Calu3 (cell line): ENCODE measurements around the gene ACP5. TPM values are rescaled to one million over a fixed set of nuclear protein-coding genes. Genes with fewer than 3 reads are reported as not detected.

Experiments used
- BruUV-seq: library from RNA; stranded (reverse); fragments of 400-500 nt; replicated peaks from 2 replicates; lab custom pipeline; 2021; lab: Mats Ljungman, UMichigan
- CTCF ChIA-PET: fragments of 300-600 bp; sonication (Branson Sonifier 250); formaldehyde crosslinking; loops from one replicate; lab custom pipeline; 2022; ENCODE audit warnings: antibody characterized with exemption; lab: Charles Lee
- DNase-seq: peaks from one replicate; pipeline ENCODE4 v3.0.0; 2022
- H3K27ac Mint-ChIP-seq: one replicate; pipeline ENCODE4 v1.8.0; 2022; ENCODE audit warnings: mixed read lengths; ENCODE audit not compliant: unreplicated experiment
- H3K27me3 Mint-ChIP-seq: one replicate; pipeline ENCODE4 v1.8.0; 2022; ENCODE audit warnings: mixed read lengths; ENCODE audit not compliant: unreplicated experiment
- H3K36me3 Mint-ChIP-seq: one replicate; pipeline ENCODE4 v1.8.0; 2022; ENCODE audit warnings: mild to moderate bottlenecking, moderate library complexity, mixed read lengths; ENCODE audit not compliant: insufficient read depth, unreplicated experiment
- H3K4me1 Mint-ChIP-seq: one replicate; pipeline ENCODE4 v1.8.0; 2022; ENCODE audit warnings: mild to moderate bottlenecking, low read depth, mixed read lengths; ENCODE audit not compliant: unreplicated experiment
- H3K4me3 Mint-ChIP-seq: one replicate; pipeline ENCODE4 v1.8.0; 2022; ENCODE audit warnings: mild to moderate bottlenecking, low read depth, moderate library complexity, mixed read lengths; ENCODE audit not compliant: unreplicated experiment
- H3K9me3 Mint-ChIP-seq: one replicate; pipeline ENCODE4 v1.8.0; 2022; ENCODE audit warnings: low read depth, mixed read lengths; ENCODE audit not compliant: unreplicated experiment
- intact Hi-C: fragments of 100-400 bp; cut with micrococcal nuclease; formaldehyde crosslinking; loops from one replicate; pipeline ENCODE4 v1.10.0; 2022; ENCODE audit not compliant: unreplicated experiment
- total RNA-seq: library from RNA; stranded (reverse); gene quantifications from 2 replicates; pipeline ENCODE4 v1.2.3, GENCODE V29; 2022
- TF ChIP-seq, protein P1 (sequence below): fragments of 200-600 bp; IDR thresholded peaks from one replicate; pipeline ENCODE4 v1.8.0; 2022; ENCODE audit warnings: antibody characterized with exemption; ENCODE audit not compliant: unreplicated experiment

ACP5 gene
- total RNA-seq, 1 experiment from 2014 or later = 0.94 TPM

DNA sequence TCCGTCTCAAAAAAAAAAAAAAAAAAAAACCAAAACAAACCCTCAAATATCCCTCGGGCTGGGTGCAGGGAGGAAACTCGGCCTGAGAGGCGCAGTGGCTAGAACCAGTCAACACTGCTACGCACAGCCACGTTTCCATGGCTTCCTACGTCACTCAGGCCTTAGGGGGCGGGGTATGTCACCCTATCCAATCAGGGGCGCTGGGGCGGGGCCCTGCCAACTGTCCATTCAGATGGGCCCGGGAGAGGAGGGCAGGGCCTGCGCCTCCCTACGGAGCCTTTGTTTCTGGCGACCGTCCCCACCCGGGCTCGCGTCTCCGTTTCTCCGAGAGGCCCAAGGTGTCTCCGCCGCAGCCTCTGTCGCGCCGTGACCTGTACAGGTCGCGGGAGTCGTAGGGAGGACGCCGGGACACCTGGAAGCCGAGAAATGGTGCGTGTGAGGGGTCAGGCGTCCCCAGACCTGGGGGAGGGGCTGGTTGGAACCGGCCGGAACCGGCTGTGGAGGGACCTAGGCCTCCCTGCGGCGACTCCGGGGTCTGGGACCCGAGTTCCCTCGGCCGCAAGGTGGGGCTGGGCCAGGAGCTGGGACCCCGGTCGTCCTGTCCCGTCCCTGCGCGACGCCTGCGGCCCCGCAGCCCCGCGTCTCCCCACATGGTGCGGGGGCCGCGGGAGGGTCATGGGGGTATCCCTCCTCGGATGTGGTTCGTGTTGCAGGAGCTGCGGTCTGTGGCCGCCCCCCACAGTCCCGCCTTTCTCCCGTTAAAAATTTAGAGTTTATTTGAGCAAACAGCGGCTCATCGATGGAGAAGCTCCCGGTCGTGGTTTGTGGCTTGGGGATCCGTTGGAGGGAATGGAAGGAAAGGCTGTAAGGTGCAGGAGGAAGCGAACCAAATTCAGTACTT is 20.0 kb upstream of the ACP5 start, which contains the start of gene ZNF627:
TSS of gene ZNF627 (plus strand) at position 282 of the 901 bp plus-strand sequence. CDS start at position 427, 145 bp downstream.
- BruUV-seq = no TSS peak
- H3K36me3 Mint-ChIP-seq = peaks cover 43% of the 10 kb centered on the region
- intact Hi-C loops = no loop called here
- H3K27ac Mint-ChIP-seq = peak within 1 kb of the TSS; percentile 41
- H3K27me3 Mint-ChIP-seq = no peaks in the 10 kb centered on the region
- H3K4me1 Mint-ChIP-seq = no peaks in the 10 kb centered on the region
- DNase-seq = peak; percentile 96
- peak within 1 kb of the TSS; percentile 85 for H3K4me3 Mint-ChIP-seq
- CTCF ChIA-PET = interaction anchor here (0.6 kb wide), 1 partner anchor 303 kb away, joined by 3 read pairs; no protein-coding TSS in a partner anchor
- peaks cover 5% of the 10 kb centered on the region for H3K9me3 Mint-ChIP-seq
- TF ChIP-seq, protein P1, sequence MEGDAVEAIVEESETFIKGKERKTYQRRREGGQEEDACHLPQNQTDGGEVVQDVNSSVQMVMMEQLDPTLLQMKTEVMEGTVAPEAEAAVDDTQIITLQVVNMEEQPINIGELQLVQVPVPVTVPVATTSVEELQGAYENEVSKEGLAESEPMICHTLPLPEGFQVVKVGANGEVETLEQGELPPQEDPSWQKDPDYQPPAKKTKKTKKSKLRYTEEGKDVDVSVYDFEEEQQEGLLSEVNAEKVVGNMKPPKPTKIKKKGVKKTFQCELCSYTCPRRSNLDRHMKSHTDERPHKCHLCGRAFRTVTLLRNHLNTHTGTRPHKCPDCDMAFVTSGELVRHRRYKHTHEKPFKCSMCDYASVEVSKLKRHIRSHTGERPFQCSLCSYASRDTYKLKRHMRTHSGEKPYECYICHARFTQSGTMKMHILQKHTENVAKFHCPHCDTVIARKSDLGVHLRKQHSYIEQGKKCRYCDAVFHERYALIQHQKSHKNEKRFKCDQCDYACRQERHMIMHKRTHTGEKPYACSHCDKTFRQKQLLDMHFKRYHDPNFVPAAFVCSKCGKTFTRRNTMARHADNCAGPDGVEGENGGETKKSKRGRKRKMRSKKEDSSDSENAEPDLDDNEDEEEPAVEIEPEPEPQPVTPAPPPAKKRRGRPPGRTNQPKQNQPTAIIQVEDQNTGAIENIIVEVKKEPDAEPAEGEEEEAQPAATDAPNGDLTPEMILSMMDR = no peak

DNA sequence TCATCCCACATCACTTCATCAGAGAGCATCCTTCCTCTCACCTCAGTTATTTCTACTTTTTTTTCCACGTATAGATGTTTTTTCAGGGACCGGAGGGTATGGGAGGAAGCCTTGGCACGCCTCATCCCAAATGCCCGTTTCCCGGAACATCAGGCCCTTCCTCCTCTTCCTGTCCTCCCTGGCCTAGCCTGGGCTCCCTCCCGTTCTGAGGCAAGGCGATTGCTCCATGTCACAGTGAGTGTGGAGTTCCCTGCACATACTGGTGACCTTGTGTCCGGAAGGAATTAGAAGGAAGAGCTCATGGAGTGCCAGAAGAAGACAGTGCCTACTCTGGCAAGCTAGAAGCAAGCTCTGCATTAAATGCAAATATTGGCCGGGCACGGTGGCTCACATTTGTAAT is 18.7 kb upstream of the ACP5 start:
- Mint-ChIP-seq H3K36me3 (peaks cover 30% of the 10 kb centered on the region), H3K4me3 (peak overlapping the region; percentile 85), H3K4me1 (no peaks in the 10 kb centered on the region), H3K27me3 (no peaks in the 10 kb centered on the region), H3K27ac (no peak overlapping the region), H3K9me3 (no peaks in the 10 kb centered on the region)
- no TSS peak for BruUV-seq
- TF ChIP-seq, protein P1 = no peak
- no peak for DNase-seq
- intact Hi-C loops = no loop called here
- CTCF ChIA-PET = no interaction called here

DNA sequence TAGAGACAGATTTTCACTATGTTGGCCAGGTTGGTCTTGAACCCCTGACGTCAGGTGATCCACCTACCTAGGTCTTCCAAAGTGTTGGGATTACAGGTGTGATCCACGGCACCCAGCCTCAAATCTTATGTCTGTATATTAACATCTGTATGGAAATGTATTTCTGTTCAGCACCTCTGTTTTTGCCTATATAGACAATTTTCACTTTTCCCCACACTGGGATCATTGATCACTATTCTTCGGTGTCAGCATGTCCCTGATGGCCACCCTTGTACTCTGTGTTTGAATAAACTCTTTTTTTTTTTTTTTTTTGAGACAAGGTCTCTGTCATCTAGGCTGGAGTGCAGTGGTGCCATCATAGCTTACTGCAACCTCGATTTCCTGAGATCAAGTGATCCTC is 16.6 kb upstream of the ACP5 start:
- no peak for DNase-seq
- Mint-ChIP-seq H3K27me3 (no peaks in the 10 kb centered on the region), H3K36me3 (peaks cover 21% of the 10 kb centered on the region), H3K4me3 (no peak overlapping the region), H3K9me3 (no peaks in the 10 kb centered on the region), H3K27ac (no peak overlapping the region), H3K4me1 (no peaks in the 10 kb centered on the region)
- TF ChIP-seq, protein P1 = no peak
- intact Hi-C loops = no loop called here
- CTCF ChIA-PET = interaction anchor here (0.6 to 0.7 kb wide), 2 partner anchors 49 to 145 kb away, joined by 3 to 4 read pairs; no protein-coding TSS in a partner anchor
- BruUV-seq = no TSS peak

DNA sequence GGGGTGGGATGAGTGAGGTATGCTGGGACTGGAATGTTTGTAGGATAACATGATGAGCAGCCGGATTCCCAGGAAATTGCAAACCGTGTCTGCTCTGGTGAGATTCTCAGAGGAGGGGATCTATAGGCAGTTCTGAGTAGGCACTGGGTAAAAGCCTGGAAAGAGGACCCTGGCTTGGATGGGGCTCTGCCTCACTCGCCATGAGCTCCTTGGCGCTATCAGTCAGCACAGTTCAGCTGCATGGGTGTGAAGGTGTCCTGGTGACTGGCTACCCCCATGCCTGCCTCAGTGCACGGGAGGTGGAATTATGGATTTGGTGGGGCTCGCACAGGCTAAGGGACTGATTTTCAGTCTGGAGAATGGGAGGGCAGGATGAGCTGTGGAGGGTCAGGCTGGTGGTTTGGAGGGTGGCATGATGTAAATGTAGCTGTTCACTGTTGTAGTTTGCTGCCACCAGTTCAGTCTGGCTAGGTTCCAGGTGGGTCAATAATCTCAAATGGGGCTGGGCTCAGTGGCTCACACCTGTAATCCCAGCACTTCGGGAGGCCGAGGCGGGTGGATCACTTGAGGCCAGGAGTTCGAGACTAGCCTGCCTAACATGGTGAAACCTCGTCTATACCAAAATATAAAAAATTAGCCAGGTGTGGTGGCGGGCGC is 10.7 kb upstream of the ACP5 start:
- H3K4me1 Mint-ChIP-seq = peaks cover 11% of the 10 kb centered on the region
- BruUV-seq = no TSS peak
- H3K27me3 Mint-ChIP-seq = no peaks in the 10 kb centered on the region
- TF ChIP-seq, protein P1 = no peak
- H3K27ac Mint-ChIP-seq = no peak overlapping the region
- intact Hi-C loops = no loop called here
- H3K9me3 Mint-ChIP-seq = no peaks in the 10 kb centered on the region
- peak; percentile 4 for DNase-seq
- H3K4me3 Mint-ChIP-seq = no peak overlapping the region
- CTCF ChIA-PET = no interaction called here
- peaks cover 5% of the 10 kb centered on the region for H3K36me3 Mint-ChIP-seq
